Measurements from ENCODE around the gene CSF2RB. TPM values are rescaled to one million over a fixed set of nuclear protein-coding genes. Genes with fewer than 3 reads are reported as not detected.

Gene CSF2RB
- total RNA-seq, 3 donors from 2014 or later: 4.1 to 8.1 (median 5.3) TPM

DNA sequence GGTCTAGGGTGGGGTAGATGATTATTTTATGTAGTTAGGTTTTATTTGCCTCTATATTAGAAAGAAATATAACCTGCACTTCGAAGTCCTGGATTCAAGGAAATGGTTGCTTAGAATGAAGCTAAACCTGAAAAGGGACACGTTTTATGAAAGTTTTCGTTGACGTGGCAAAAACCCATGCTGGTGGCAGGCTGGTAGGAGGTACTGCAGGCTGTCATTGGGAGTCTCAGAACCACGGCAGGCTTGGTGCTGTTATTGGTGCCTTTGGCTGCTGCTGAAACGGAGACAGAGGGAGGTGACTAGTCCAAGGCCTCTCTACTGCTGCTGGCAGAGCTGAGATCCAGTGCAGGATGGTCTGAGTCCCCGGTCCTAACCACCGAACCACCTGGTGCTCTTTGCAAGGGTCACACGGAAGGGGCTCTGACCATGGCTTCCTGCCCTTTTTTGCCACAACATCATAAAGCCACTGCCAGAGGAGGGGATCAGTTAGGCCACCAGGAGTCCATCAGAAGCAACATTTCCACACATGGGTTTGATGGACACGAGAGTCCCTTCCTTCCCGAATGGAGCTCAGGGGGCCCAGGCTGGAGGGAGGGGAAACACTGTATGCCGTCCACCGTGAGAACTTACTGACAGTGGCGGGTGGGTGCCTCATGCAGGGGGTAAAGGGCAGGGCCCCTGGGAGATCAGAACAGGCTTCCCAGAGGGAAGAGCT, 13.4 kb downstream of the CSF2RB start:
- no peak for DNase-seq
- ATAC-seq: no peak
- H3K4me1 ChIP-seq (ENCODE audit: low read depth): no peaks in the 10 kb centered on the region
- no peaks in the 10 kb centered on the region for H3K9me3 ChIP-seq
- TF ChIP-seq, protein P1, sequence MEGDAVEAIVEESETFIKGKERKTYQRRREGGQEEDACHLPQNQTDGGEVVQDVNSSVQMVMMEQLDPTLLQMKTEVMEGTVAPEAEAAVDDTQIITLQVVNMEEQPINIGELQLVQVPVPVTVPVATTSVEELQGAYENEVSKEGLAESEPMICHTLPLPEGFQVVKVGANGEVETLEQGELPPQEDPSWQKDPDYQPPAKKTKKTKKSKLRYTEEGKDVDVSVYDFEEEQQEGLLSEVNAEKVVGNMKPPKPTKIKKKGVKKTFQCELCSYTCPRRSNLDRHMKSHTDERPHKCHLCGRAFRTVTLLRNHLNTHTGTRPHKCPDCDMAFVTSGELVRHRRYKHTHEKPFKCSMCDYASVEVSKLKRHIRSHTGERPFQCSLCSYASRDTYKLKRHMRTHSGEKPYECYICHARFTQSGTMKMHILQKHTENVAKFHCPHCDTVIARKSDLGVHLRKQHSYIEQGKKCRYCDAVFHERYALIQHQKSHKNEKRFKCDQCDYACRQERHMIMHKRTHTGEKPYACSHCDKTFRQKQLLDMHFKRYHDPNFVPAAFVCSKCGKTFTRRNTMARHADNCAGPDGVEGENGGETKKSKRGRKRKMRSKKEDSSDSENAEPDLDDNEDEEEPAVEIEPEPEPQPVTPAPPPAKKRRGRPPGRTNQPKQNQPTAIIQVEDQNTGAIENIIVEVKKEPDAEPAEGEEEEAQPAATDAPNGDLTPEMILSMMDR (IDR thresholded peaks at IDR 0.05): no peak
- intact Hi-C loops (cut with DNase I, micrococcal nuclease): no loop called here
- H3K36me3 ChIP-seq (ENCODE audit: low read depth): no peaks in the 10 kb centered on the region
- no peak overlapping the region for H3K4me3 ChIP-seq

GRCh38 chr22:36927671-36928070, 14.2 kb downstream of the CSF2RB start:
- ATAC-seq: no peak
- Histone ChIP-seq H3K4me3 (no peak overlapping the region), H3K4me1 (ENCODE audit: low read depth) (no peaks in the 10 kb centered on the region), H3K9me3 (no peaks in the 10 kb centered on the region), H3K36me3 (ENCODE audit: low read depth) (no peaks in the 10 kb centered on the region)
- intact Hi-C loops (cut with DNase I, micrococcal nuclease): no loop called here
- TF ChIP-seq, protein P1 (IDR thresholded peaks at IDR 0.05): no peak
- DNase-seq: no peak

- no peak for DNase-seq
These were observed 14.8 kb downstream of the CSF2RB start for GRCh38 chr22:36928196-36928595.

GRCh38 chr22:36928786-36929535, 15.5 kb downstream of the CSF2RB start:
- no peaks in the 10 kb centered on the region for H3K4me1 ChIP-seq (ENCODE audit: low read depth)
- H3K4me3 ChIP-seq: no peak overlapping the region
- peak in 1 of 3 donors; percentile 35 for DNase-seq
- H3K9me3 ChIP-seq: no peaks in the 10 kb centered on the region
- no peaks in the 10 kb centered on the region for H3K36me3 ChIP-seq (ENCODE audit: low read depth)
- intact Hi-C loops (cut with DNase I, micrococcal nuclease): no loop called here
- ATAC-seq: no peak
- TF ChIP-seq, protein P1 (IDR thresholded peaks at IDR 0.05): no peak

More at GRCh38 chr22:36928196-36928595, 14.8 kb downstream of the CSF2RB start:
- Histone ChIP-seq H3K9me3 (no peaks in the 10 kb centered on the region), H3K4me1 (ENCODE audit: low read depth) (no peaks in the 10 kb centered on the region), H3K36me3 (ENCODE audit: low read depth) (no peaks in the 10 kb centered on the region), H3K4me3 (no peak overlapping the region)
- ATAC-seq: no peak
- intact Hi-C loops (cut with DNase I, micrococcal nuclease): no loop called here
- TF ChIP-seq, protein P1 (IDR thresholded peaks at IDR 0.05): no peak

DNA sequence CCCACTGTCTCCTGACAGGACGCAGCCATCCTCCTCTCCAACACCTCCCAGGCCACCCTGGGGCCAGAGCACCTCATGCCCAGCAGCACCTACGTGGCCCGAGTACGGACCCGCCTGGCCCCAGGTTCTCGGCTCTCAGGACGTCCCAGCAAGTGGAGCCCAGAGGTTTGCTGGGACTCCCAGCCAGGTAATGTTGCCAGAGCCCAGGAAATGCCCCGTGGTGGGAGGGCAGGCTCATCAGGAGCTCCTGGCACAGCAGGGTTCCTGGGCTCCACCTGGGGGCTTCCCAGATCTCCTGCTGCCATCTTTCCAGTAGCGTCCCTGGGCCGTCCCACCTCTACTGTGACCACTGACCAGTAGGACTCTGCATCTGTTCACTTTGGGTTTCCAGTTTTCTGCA, 16.2 kb downstream of the CSF2RB start:
- intact Hi-C loops (cut with DNase I, micrococcal nuclease): no loop called here
- Histone ChIP-seq H3K4me3 (no peak overlapping the region), H3K9me3 (no peaks in the 10 kb centered on the region), H3K4me1 (ENCODE audit: low read depth) (no peaks in the 10 kb centered on the region), H3K36me3 (ENCODE audit: low read depth) (no peaks in the 10 kb centered on the region)
- ATAC-seq: no peak
- TF ChIP-seq, protein P1 (IDR thresholded peaks at IDR 0.05): no peak
- peak in 1 of 3 donors; percentile 34 for DNase-seq

All from mucosa of descending colon (tissue), 3 donors.